ENCODE measurements around the gene VAV2.
"Not testable (repeated sequence)": the region's sequence is repeated elsewhere in the genome, so short reads cannot be mapped to it uniquely, and the experiment has no call there.

Gene VAV2

GRCh38 chr9:133767008-133767407, 225.1 kb downstream of the VAV2 start:
- no peaks in the 10 kb centered on the region for H3K27me3 ChIP-seq (ENCODE audit: control insufficient read depth, insufficient read depth, low read length)
- H3K9me3 ChIP-seq (ENCODE audit: control insufficient read depth, insufficient read depth, low read length) = 0 out of 2 replicates have a peak, but pooled peaks cover 7% of the 10 kb centered on the region
- no peak overlapping the region for H3K4me3 ChIP-seq (ENCODE audit: low read depth, low read length)
- H3K9ac ChIP-seq (ENCODE audit: low read depth, low read length) = no peak overlapping the region
- H3K4me1 ChIP-seq (ENCODE audit: control insufficient read depth, insufficient read depth, low read length) = no peaks in the 10 kb centered on the region
- H3K36me3 ChIP-seq (ENCODE audit: control insufficient read depth, insufficient read depth, low read length) = peaks cover 41% of the 10 kb centered on the region
- no peak overlapping the region for H3K27ac ChIP-seq (ENCODE audit: low read depth, low read length)

GRCh38 chr9:133766234-133766633, 225.9 kb downstream of the VAV2 start:
- H3K9ac ChIP-seq (ENCODE audit: low read depth, low read length); H3K4me3 ChIP-seq (ENCODE audit: low read depth, low read length); H3K4me1 ChIP-seq (ENCODE audit: control insufficient read depth, insufficient read depth, low read length); H3K27ac ChIP-seq (ENCODE audit: low read depth, low read length); H3K27me3 ChIP-seq (ENCODE audit: control insufficient read depth, insufficient read depth, low read length); H3K9me3 ChIP-seq (ENCODE audit: control insufficient read depth, insufficient read depth, low read length): not testable (repeated sequence)
- peaks cover 36% of the 10 kb centered on the region for H3K36me3 ChIP-seq (ENCODE audit: control insufficient read depth, insufficient read depth, low read length)

GRCh38 chr9:133763272-133764183, 228.6 kb downstream of the VAV2 start:
- H3K27ac ChIP-seq (ENCODE audit: low read depth, low read length) = no peak overlapping the region
- H3K4me1 ChIP-seq (ENCODE audit: control insufficient read depth, insufficient read depth, low read length) = no peaks in the 10 kb centered on the region
- H3K36me3 ChIP-seq (ENCODE audit: control insufficient read depth, insufficient read depth, low read length) = peaks cover 28% of the 10 kb centered on the region
- H3K4me3 ChIP-seq (ENCODE audit: low read depth, low read length) = no peak overlapping the region
- no peak overlapping the region for H3K9ac ChIP-seq (ENCODE audit: low read depth, low read length)
- H3K9me3 ChIP-seq (ENCODE audit: control insufficient read depth, insufficient read depth, low read length) = 0 out of 2 replicates have a peak, but pooled peaks cover 7% of the 10 kb centered on the region
- no peaks in the 10 kb centered on the region for H3K27me3 ChIP-seq (ENCODE audit: control insufficient read depth, insufficient read depth, low read length)

- Histone ChIP-seq H3K36me3 (ENCODE audit: control insufficient read depth, insufficient read depth, low read length) (peaks cover 20% of the 10 kb centered on the region), H3K9ac (ENCODE audit: low read depth, low read length) (no peak overlapping the region), H3K9me3 (ENCODE audit: control insufficient read depth, insufficient read depth, low read length) (0 out of 2 replicates have a peak, but pooled peaks cover 5% of the 10 kb centered on the region), H3K27me3 (ENCODE audit: control insufficient read depth, insufficient read depth, low read length) (no peaks in the 10 kb centered on the region), H3K4me1 (ENCODE audit: control insufficient read depth, insufficient read depth, low read length) (no peaks in the 10 kb centered on the region), H3K27ac (ENCODE audit: low read depth, low read length) (no peak overlapping the region), H3K4me3 (ENCODE audit: low read depth, low read length) (no peak overlapping the region)
Measured at GRCh38 chr9:133762488-133763271, 229.4 kb downstream of the VAV2 start.

GRCh38 chr9:133761641-133762248, 230.4 kb downstream of the VAV2 start:
- H3K9ac ChIP-seq (ENCODE audit: low read depth, low read length) = no peak overlapping the region
- no peak overlapping the region for H3K4me3 ChIP-seq (ENCODE audit: low read depth, low read length)
- H3K27me3 ChIP-seq (ENCODE audit: control insufficient read depth, insufficient read depth, low read length) = no peaks in the 10 kb centered on the region
- H3K27ac ChIP-seq (ENCODE audit: low read depth, low read length) = no peak overlapping the region
- H3K9me3 ChIP-seq (ENCODE audit: control insufficient read depth, insufficient read depth, low read length) = no peaks in the 10 kb centered on the region
- H3K4me1 ChIP-seq (ENCODE audit: control insufficient read depth, insufficient read depth, low read length) = no peaks in the 10 kb centered on the region
- peaks cover 17% of the 10 kb centered on the region for H3K36me3 ChIP-seq (ENCODE audit: control insufficient read depth, insufficient read depth, low read length)

GRCh38 chr9:133760713-133761290, 231.3 kb downstream of the VAV2 start:
- Histone ChIP-seq H3K9me3 (ENCODE audit: control insufficient read depth, insufficient read depth, low read length) (no peaks in the 10 kb centered on the region), H3K36me3 (ENCODE audit: control insufficient read depth, insufficient read depth, low read length) (peaks cover 17% of the 10 kb centered on the region), H3K27ac (ENCODE audit: low read depth, low read length) (no peak overlapping the region), H3K4me1 (ENCODE audit: control insufficient read depth, insufficient read depth, low read length) (no peaks in the 10 kb centered on the region), H3K27me3 (ENCODE audit: control insufficient read depth, insufficient read depth, low read length) (no peaks in the 10 kb centered on the region), H3K9ac (ENCODE audit: low read depth, low read length) (no peak overlapping the region), H3K4me3 (ENCODE audit: low read depth, low read length) (no peak overlapping the region)

- no peaks in the 10 kb centered on the region for H3K27me3 ChIP-seq (ENCODE audit: control insufficient read depth, insufficient read depth, low read length)
- H3K4me1 ChIP-seq (ENCODE audit: control insufficient read depth, insufficient read depth, low read length) = no peaks in the 10 kb centered on the region
- no peaks in the 10 kb centered on the region for H3K9me3 ChIP-seq (ENCODE audit: control insufficient read depth, insufficient read depth, low read length)
- H3K36me3 ChIP-seq (ENCODE audit: control insufficient read depth, insufficient read depth, low read length) = peaks cover 10% of the 10 kb centered on the region
- H3K27ac ChIP-seq (ENCODE audit: low read depth, low read length) = no peak overlapping the region
- no peak overlapping the region for H3K4me3 ChIP-seq (ENCODE audit: low read depth, low read length)
- H3K9ac ChIP-seq (ENCODE audit: low read depth, low read length) = no peak overlapping the region
Measured at GRCh38 chr9:133759946-133760345, 232.2 kb downstream of the VAV2 start.

- Histone ChIP-seq H3K9ac (ENCODE audit: low read depth, low read length) (no peak overlapping the region), H3K4me3 (ENCODE audit: low read depth, low read length) (no peak overlapping the region), H3K27ac (ENCODE audit: low read depth, low read length) (no peak overlapping the region), H3K36me3 (ENCODE audit: control insufficient read depth, insufficient read depth, low read length) (peaks cover 10% of the 10 kb centered on the region), H3K9me3 (ENCODE audit: control insufficient read depth, insufficient read depth, low read length) (no peaks in the 10 kb centered on the region), H3K27me3 (ENCODE audit: control insufficient read depth, insufficient read depth, low read length) (no peaks in the 10 kb centered on the region), H3K4me1 (ENCODE audit: control insufficient read depth, insufficient read depth, low read length) (no peaks in the 10 kb centered on the region)
Measured at GRCh38 chr9:133759146-133759900, 232.8 kb downstream of the VAV2 start.

- Histone ChIP-seq H3K36me3 (ENCODE audit: control insufficient read depth, insufficient read depth, low read length) (no peaks in the 10 kb centered on the region), H3K4me3 (ENCODE audit: low read depth, low read length) (no peak overlapping the region), H3K9ac (ENCODE audit: low read depth, low read length) (no peak overlapping the region), H3K9me3 (ENCODE audit: control insufficient read depth, insufficient read depth, low read length) (no peaks in the 10 kb centered on the region), H3K27ac (ENCODE audit: low read depth, low read length) (no peak overlapping the region), H3K27me3 (ENCODE audit: control insufficient read depth, insufficient read depth, low read length) (no peaks in the 10 kb centered on the region), H3K4me1 (ENCODE audit: control insufficient read depth, insufficient read depth, low read length) (no peaks in the 10 kb centered on the region)
Measured at GRCh38 chr9:133758228-133758627, 233.9 kb downstream of the VAV2 start.

- Histone ChIP-seq H3K4me3 (ENCODE audit: low read depth, low read length) (no peak overlapping the region), H3K27ac (ENCODE audit: low read depth, low read length) (no peak overlapping the region), H3K27me3 (ENCODE audit: control insufficient read depth, insufficient read depth, low read length) (no peaks in the 10 kb centered on the region), H3K9ac (ENCODE audit: low read depth, low read length) (no peak overlapping the region), H3K4me1 (ENCODE audit: control insufficient read depth, insufficient read depth, low read length) (no peaks in the 10 kb centered on the region), H3K36me3 (ENCODE audit: control insufficient read depth, insufficient read depth, low read length) (no peaks in the 10 kb centered on the region), H3K9me3 (ENCODE audit: control insufficient read depth, insufficient read depth, low read length) (no peaks in the 10 kb centered on the region)
Measured at GRCh38 chr9:133754688-133755227, 237.4 kb downstream of the VAV2 start.

Data from HUES48 (cell line).